ENCODE results near the gene NAT10.

- TF ChIP-seq FOXP2 (optimal IDR thresholded peaks at IDR 0.05; ENCODE audit: borderline replicate concordance, extremely low read depth, extremely low read length, insufficient read depth) (no peak), POLR2AphosphoS5 (IDR thresholded peaks at IDR 0.05; ENCODE audit: low read depth, low read length) (no peak)
Observed at GRCh38 chr11:34162856-34163255, 57.4 kb downstream of the NAT10 start.
